GM12873 (cell line): Measurements from ENCODE around the gene GPHN.

Experiments
- TF ChIP-seq, protein P1 (sequence below): IDR thresholded peaks from 2 replicates; pipeline ENCODE4 v1.5.1; 2012; ENCODE audit warnings: low read depth, mild to moderate bottlenecking, moderate library complexity, low read length, control low read depth; ENCODE audit not compliant: insufficient read depth; ENCODE audit errors: missing control alignments

The GPHN gene

DNA sequence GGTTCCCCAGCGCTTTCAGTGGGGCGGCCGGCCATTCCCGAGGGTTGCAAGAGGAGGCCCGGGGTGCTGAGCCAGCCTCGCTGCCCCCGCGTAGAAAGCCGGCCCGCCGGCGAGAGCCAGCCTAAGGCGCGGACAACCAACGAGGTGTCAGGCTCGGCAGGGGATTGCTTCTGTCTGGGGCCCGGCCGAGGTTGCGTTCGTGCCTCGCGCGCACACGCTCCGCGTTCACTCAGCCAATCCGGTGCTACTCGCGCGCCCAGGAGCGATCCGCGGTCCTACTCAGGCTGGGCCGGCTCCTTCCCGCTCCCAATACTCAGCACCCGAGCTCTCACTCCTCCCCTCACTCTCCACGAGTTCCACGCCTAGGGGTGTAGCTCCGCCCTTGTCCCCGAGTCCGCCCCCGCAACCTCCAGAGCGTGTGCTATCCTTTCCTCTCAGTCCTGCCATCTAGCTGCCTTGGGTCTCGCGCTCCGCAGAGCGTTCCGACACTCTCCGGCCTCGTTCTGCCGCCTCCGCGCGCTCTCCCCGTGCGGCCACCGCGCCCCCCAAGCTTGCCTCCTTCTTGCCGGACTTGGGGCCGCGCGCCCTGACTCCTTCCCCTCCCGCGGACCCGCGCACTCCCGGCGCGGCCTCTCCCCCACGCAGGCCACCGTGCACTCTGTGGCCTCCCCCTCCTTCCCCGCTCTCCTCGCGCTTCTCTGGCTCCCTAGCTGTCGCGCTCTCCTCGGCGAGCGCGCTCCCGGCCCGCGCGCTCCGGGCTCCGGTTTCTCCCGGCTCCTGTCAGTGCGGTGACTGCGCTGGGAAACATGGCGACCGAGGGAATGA is at the start of gene GPHN:
Gene GPHN, plus strand, starts transcription at position 426 of the 825 bp plus-strand sequence.
- TF ChIP-seq, protein P1, sequence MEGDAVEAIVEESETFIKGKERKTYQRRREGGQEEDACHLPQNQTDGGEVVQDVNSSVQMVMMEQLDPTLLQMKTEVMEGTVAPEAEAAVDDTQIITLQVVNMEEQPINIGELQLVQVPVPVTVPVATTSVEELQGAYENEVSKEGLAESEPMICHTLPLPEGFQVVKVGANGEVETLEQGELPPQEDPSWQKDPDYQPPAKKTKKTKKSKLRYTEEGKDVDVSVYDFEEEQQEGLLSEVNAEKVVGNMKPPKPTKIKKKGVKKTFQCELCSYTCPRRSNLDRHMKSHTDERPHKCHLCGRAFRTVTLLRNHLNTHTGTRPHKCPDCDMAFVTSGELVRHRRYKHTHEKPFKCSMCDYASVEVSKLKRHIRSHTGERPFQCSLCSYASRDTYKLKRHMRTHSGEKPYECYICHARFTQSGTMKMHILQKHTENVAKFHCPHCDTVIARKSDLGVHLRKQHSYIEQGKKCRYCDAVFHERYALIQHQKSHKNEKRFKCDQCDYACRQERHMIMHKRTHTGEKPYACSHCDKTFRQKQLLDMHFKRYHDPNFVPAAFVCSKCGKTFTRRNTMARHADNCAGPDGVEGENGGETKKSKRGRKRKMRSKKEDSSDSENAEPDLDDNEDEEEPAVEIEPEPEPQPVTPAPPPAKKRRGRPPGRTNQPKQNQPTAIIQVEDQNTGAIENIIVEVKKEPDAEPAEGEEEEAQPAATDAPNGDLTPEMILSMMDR = peak; percentile 33

DNA sequence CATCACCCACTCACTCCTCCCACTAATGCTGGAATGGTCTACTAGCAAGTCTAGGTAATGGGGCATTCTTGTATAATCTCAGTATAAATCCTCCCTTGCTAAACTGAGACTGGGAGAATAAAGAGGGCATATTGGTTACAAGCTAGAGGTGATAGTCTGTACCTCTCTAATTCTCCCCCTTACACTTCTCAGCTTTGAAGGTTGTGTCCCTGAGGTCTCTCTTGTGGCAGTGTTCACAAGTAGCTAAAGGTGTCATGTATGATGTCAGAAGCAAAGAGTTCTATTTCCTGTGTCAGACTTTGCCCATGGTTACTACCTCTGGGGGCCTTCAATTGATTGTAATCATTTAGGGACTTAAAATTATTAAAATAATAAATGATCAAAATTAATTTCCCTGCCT is 48.3 kb upstream of the GPHN start:
- TF ChIP-seq, protein P1 = no peak

DNA sequence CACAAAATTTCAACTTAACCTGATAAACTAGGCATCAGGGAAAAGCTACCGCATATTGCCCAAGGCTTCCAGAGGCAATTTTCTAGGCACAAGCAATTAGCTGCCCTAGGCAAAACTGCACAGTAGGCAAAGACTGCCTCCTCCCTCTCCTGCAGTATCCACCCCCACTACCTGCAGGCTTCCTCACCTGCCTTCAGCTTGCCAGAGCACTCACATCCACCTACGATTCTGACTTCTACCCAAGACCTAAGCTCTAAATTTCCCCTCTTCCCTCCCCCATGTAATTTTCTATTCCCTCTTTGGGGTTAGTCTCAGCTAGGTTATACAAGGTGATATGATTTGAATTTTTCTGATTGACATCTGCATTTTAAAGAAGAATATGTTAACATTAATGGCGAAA is 43.7 kb upstream of the GPHN start:
- TF ChIP-seq, protein P1 = no peak

DNA sequence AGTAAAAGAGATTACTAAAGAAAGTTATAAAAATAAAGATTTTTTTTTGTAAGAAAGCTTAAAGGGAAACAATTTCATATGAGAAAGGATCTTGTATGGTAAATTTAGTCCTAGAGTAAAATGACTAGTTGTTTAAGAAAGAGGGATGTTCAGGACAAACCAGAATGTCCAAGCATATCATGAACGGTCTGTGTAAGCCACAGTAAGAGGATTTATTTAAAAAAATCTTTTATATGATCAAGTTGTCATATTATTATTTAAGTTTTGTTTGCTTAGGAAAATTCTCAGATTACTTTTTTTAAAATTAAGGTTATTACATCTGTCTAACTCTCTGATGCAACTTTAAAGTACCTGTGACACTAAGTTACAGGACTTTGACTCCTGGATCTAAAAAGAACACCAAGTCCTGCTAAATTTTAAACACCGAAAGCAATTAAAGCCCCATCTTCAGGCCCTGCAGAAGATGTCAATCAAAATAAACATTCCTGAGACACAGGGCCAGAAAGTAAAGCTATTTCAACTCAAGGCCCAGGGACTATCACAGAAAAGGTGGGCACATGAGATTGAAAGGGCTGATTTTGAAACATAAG is 39.1 kb upstream of the GPHN start:
- TF ChIP-seq, protein P1 = no peak

DNA sequence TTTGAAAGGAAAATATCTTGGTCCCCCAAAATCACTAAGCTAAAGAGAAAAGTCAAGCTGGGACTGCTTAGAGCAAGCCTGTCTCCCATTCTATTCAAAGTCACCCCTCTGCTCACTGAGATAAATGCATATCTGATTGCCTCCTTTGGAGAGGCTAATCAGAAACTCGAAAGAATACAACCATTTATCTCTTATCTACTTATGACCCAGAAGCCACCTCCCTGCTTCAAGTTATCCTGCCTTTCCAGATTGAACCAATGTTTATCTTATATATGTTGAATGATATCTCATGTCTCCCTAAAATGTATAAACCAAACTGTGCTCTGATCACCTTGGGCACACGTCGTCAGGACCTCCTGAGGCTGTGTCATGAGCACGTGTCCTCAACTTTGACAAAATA is 36.4 kb upstream of the GPHN start:
- TF ChIP-seq, protein P1 = no peak

DNA sequence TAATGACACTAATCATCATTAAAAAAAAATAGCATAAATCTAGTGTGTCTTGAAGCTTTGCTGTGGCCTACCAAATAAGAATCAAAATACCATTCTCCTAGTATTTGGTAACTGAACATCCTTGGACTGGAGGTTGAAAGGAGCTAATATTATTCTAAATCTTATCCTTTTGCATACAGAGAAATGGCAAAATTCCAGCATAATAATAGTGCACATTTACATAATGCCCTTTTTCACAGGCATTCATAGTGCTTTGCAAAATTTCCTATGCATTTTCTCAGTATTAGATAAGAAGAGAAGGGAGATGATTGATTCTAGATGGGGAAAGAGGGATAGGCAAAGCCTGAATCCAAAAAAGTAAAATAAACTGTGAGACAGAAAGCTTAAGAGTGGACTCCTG is 35.7 kb upstream of the GPHN start:
- TF ChIP-seq, protein P1 = no peak

DNA sequence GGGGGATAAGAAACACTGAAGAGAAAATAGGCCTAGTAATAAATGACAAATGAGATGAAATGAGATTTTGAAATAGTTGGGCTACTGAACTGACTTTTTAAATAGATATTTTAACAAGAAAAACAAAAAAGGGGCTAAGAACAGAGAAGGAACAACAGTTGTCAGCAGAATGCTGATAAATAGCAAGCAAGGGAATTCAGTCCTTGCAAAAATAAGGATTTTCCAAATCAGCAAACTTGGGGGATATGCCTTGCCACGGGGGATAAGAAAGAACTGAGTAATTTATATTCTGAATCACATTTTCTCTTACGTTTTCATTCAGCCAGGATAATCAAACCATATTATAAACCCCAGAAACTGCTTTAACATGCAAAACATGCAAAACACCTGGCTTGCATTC is 34.7 kb upstream of the GPHN start:
- TF ChIP-seq, protein P1 = no peak
